ENCODE data around the gene CHST4.
"Not testable (repeated sequence)": the region's sequence is repeated elsewhere in the genome, so short reads cannot be mapped to it uniquely, and the experiment has no call there.

Gene CHST4

DNA sequence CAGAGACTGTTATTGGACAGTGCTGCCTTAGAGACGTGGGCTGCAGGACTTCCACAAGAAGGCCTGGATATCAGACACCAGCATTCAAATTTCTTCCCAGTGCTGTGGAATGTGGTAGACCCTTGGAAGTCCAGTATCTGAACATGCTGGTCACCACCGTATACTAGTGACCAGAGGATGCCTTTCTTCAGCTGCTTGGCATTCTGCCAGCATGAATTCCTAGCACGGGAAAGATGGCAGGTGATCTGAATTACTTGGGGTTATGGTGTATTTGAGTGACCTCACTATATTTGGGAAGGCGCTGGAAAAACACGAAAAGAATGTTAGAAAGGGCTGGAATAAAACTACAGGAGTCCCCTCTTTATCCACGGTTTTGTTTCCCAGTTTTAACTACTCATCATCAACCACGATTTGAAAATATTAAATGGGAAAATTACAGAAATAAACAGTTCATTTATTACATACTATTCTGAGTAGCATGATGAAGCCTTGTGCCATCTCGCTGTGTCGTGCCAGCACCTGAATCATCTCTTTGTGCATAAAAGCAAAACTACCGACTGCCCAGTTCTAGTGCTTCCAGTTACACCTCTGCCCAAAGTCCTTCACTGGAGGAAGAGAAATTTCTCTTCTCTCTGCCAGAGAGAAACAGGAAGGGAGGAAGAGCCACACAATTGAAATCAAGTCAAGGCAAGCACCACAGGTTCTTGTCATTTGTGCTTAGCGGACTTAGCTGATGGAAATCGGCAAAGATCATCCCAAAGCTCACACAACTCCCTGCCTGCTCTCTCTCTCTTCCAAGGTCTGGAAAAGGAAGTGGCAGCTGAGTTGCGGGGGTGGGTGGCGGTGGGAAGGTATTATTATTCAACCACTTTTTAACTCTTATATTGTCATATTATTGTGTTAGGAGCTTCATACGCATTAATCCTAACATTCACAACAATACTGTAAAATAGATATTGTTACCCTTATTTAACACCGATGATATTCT, 1.4 kb upstream of the CHST4 start:
- no peak for DNase-seq

DNA sequence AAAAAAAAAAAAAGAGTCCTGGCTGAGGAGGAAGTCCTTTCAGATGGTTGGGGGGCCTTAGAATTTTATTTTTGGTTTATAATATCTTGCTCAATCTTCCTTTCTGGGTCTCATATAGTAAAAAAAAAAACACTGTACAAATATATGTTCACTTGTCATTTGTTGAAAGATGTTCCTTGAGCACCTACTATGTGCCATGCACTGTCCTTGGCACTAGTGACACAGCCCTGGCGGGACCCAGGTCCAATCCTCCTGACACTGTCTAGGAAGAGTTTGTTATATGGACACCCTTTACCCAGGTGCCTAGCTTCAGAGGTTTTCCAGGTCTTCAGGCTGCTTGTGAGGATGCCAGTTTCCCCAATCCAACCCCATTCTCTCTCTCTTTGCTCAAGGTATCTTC, 2.0 kb downstream of the CHST4 start:
- DNase-seq = no peak

DNA sequence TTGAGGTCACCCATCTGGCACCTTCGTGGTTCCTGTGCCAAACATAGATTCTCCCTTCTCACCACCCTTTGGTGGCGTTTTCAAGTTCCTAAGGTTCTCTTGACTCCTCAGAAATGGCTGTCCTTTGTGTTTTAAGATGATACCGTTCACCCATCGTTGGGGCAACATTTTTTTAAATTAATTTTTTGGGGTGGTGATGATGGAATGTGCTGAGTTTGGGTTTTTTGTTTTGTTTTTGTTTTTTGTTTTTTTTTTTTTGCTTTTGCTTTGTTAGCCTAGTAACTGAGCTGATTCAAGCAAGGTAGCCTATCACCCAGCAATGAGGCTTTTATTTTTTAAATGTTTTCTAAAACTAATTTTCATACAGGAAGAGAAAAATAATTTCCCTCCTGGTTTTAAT, 2.6 kb downstream of the CHST4 start:
- no peak for DNase-seq

DNA sequence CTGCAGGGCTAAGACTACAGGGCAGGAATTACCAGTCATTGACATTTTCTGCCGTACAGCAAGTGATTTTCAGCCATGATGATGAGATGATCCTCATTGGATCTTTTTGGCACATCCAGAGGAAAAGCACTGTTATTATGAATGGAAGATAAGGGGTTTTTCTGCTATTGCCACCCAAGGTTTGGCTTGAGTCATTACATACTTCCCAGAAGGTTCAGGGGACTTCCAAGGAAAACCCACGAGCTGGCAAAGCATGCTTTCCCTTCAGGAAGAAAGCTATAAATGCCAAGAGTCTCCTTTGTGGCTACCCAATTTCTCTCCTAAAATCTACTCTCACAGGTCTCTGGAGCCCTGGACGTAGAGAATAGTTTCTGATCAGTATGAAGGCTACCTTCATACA, 6.1 kb downstream of the CHST4 start:
- DNase-seq = no peak

GRCh38 chr16:71536752-71537499, 10.7 kb downstream of the CHST4 start:
- no peak for DNase-seq

DNA sequence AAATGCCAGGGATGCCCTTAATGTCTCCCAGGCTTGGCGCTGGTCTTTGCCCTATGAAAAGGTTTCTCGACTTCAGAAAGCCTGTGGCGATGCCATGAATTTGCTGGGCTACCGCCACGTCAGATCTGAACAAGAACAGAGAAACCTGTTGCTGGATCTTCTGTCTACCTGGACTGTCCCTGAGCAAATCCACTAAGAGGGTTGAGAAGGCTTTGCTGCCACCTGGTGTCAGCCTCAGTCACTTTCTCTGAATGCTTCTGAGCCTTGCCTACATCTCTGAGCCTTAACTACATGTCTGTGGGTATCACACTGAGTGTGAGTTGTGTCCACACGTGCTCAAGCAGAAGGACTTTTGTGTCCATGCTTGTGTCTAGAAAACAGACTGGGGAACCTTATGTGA, 11.4 kb downstream of the CHST4 start:
- DNase-seq = peak in 1 of 5 experiments; percentile 48

- DNase-seq = peak; percentile 10 to 65 (median 30)
Measured at GRCh38 chr16:71542377-71542776, 16.2 kb downstream of the CHST4 start.

DNA sequence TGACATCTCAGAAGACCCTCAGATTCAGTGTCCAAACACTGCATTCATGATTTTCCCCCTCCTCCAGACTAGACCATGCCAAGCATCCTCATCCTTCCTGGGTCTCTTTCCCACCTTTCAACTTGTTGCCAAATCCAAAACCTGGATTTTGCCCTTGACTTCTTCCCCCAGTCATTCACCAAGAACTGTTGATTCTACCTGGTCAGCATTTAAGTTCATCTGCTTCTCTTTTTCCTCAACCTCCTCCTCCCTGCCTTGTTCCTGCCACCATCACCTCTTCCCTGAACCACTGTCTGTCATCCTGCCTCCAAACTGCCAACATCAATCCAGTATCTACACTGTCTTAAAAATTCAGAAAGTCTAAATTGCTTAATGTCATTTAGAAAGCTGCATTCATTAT, 20.9 kb downstream of the CHST4 start:
- no peak for DNase-seq

GRCh38 chr16:71552698-71553503, 26.7 kb downstream of the CHST4 start:
- no peak for DNase-seq

DNA sequence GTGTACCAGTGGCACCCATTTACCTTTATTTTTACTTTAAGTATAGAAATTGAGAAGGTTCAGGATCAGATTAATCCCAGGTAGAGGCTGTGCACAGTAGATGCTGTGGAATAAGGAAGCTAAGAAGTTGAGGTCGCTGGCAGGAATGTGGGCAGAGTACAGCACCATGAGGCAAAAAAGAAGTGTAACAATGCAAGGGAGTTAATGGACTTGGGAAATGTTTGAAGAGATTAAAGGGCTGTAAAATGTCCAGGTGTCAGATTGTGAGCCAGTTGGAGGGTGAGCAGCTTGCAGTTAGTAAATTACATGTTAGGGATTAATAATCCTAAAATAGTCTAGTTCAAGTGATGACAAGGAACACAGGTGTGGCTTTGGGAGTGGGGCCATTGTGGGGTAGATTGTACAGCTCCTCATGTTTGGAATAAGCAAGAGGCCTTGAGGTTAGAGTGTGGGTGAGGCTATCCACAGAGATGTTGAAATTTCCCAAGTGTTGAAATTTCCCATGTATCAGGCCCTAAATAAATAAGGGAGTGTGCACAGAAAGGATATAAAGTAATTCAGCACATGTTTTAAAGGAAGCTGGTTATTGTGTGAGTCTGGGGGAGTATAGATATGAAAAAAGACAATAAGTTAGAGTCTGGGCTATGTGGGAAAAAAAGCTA, 29.1 kb downstream of the CHST4 start:
- no peak for DNase-seq

DNA sequence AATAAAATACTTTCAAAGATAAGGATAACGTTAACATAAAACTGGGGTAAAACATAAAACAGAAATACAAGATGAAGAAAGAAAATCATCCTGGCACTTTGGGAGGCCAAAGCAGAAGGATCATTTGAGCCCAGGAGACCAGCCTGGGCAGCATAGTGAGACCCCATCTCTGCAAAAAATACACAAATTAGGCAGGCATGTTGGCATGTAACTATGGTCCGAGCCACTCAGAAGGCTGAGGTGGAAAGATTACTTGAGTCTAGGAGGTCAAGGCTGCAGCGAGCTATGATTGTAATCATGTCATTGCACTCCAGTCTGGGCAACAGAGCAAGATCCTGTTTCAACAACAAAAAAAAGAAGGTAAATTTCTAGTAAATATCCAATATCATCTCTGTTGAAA, 31.1 kb downstream of the CHST4 start:
- DNase-seq = no peak

- DNase-seq = no peak
Measured at GRCh38 chr16:71557954-71558582, 31.8 kb downstream of the CHST4 start.

DNA sequence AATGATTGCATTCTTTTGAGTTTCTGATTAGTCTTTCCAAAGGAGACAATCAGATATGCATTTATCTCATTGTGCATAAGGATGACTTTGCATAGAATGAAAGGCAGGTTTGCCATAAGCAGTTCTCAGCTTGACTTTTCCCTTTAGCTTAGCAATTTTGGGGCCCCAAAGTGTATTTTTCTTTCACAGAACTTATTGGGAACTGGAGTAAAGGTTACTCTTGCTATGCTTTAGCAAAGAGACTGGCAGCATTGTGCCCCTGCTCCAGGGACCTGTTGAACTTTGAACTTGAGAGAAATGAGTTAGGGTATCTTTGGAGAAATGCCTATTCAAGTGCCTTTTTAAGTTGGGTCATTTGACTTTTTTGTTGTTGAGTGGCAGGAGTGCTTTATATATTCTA, 33.6 kb downstream of the CHST4 start:
- no peak for DNase-seq

DNA sequence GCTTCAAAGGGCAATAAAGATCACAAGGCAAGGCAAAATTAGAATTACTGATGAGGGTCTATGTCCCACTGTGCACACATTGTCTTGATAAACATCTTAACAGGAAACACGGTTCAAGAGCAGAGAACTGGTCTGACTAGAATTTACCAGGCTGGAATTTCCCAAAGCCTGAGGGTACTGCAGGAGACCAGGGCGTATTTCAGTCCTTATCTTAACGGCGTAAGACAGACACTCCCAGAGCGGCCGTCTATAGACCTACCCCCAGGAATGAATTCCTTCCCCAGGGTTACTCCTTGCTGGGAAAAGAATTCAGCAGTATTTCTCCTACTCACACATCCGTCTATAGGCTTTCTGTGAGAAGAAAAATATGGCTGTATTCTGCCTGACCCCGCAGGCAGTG, 35.7 kb downstream of the CHST4 start:
- DNase-seq = not testable (repeated sequence)

DNA sequence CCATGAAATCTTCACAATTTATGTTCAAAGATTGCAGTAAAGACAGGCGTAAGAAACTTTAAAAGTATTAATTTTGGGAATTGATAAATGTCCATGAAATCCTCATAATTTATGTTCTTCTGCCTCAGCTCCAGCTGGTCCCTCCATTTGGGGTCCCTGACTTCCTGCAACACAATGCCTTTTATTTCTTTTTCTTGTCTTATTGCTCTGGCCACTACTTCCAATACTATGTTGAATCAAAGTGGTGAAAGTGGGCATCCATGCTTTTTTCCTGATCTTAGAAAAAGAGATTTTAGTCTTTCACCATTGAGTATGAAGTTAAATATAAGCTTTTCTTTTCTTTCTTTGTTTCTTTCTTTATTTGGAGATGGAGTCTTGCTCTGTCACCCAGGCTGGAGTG, 36.3 kb downstream of the CHST4 start:
- no peak for DNase-seq

DNA sequence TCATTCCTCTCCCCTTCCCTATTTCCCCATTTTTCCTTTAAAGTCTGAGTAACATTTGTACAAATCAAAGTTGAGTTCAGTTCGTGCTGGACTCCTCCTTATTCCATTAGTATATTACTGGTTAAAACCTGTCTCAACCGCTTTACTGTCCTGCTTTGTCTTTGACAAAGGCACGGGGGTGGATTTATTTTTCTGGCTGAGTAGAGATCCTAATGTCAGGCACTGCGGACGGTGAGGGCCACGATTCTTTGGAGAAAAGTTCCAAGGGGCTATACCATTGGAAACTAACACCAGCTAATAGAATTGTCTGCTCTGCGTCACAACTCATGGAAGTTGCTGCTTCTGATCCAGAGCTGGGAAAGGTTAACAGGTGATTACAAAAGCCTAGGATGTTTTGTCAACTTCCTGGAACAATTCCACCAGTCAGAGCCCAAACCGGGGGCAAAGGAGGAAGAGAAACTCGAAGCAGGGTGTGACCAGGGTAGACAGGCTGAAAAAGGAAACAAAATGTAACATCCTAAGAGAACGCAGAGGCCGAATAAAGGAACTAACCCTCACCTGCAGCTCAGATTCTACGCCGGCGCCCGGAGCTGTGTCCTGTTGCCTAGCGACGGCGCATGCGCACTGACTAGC, 38.2 kb downstream of the CHST4 start:
- no peak for DNase-seq

DNA sequence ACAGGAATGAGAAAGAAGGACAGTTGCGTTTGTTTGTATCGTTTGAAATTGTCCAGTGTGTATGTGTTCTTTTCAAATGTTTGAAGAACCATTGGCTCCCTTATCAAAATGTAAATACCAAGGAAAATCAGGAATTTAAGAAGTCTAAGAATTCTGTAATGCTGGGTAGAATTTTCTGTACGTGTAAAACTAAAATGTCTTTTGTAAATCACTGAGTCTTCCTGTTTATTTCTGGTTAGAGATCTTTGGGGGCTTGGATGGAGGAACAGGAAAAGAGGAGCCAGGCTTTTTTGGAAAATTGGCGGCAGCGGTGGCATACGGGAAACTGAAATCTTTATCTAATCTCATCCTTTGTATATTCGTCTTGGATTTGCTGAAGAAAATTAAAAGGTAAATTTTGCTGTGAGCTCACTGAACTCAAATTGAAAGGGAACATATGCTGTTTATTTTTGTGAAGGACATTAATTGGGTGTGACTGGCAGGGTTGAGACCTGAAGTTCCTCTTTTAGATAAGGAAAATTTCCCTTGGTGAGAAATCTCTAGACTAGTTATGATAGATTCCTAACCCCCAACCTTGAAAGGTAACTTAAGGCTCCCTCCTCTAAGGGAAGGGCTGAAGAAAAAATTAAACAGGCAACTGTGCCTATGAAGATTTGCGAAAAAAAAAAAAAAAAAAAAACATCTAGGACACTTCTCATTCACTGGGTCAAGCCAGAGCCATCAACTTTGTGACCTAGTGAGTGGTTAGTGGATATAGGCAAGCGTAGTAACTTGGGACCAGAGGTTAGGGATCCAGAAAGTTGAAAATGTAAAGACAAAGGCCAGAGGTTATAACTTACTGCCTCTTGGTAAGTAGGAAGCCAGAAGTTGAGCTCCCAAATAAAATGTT, 39.8 kb downstream of the CHST4 start:
- DNase-seq = no peak

DNA sequence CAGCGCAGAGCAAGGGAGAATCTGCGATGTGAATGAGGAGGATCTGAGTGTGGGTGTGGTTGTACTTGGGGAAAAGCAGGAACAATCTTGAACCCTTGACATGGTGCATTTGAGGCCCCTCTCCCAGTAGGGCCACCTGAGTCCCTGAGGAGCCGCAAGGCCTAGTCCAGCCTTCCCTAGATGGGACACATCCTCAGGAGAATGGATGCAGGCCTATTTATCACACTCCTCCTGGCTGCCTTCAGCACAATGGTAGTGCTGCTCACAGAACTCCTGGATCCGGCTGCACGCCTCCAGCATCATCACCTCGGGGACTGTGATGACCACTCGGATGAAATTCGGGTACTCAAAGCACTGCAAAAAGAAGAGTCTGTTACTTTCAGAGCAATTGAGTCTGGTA, 41.7 kb downstream of the CHST4 start:
- no peak for DNase-seq

- DNase-seq = no peak
Measured at GRCh38 chr16:71568551-71568950, 42.3 kb downstream of the CHST4 start.

- DNase-seq = no peak
Measured at GRCh38 chr16:71569621-71570020, 43.4 kb downstream of the CHST4 start.
